HL-60/S4 (cell line): ENCODE measurements around the gene RFX7.
"Not testable (repeated sequence)": the region's sequence is repeated elsewhere in the genome, so short reads cannot be mapped to it uniquely, and the experiment has no call there.

Experiments used
- in situ Hi-C: fragments of 300-500 bp; cut with MboI; formaldehyde crosslinking; loops from 2 replicates; pipeline ENCODE4 v1.14.3; 2022; ENCODE audit warnings: low sequenced_read_pairs

The RFX7 gene

DNA sequence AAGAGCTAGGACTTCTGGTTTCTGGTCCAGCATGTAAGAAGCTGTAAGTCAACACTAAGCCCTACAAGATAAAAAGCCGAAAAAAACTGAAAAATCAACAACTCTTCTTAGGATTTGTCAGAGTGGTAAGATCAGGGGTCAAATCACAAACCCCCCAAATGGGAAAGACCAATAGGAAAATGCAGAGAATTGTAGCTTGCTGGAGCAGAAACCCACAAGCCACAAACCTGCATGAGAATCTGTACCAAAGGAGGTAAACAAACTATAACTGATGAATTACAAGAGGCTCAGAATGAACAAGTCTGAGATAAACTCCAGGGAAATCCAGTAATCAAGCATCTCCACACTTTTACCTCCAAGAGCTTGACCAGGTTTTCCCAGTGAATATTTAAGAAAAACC is 36.0 kb downstream of the RFX7 start:
- in situ Hi-C loops = no loop called here

DNA sequence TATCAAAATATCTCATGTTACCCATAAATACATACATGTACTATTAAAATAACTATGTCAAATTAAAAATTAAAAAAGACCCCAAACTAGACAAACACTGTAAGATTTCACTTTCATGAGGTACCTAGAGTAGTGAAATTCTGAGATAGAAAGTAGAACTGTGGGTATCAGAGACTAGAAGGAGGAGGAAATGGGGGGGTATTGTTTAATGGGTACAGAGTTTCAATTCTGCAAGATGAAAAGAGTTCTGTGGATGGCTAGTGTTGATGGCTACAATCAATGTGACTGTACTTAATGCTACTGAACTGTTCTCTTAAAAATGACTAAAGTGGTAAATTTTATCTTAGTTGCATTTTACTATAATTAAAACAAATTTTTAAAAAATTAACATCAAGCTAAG is 36.6 kb downstream of the RFX7 start:
- in situ Hi-C loops = no loop called here

DNA sequence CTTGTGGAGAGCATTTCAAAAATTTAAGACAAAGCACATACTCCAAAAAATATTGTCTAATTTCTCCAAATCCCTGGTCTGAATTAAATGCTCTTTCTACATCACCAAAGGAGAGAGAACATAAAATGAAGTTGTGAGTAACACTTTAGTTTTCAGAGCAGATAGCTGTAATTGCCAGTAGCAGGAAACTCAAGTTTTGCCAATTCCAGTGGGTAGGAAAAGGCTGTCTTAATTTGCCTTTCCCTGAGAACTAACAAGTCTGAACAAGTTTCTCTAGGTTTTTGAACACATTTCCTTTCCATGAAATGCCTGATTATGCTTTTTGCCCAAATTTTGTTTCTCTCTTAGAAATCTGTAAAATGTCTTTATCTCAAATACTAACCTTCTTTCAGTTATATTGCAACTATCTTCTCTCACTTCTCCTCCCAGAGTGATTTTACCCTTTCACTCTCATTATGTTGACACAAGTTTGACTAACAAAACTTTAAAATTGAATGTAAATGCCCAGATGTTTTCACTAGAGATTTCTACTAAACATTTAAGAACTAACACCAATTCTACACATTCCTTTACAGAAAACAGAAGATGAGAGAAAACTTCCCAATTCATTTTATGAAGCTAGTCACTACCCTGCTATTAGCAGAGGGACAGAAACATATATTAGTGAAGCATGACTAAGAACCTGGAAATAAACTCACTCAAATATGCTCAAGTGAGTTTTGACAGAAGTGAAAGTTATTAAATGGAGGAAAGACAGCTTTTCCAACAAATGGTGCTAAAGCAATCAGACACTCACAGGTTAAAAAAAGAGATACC is 38.4 kb downstream of the RFX7 start:
- in situ Hi-C loops = no loop called here

DNA sequence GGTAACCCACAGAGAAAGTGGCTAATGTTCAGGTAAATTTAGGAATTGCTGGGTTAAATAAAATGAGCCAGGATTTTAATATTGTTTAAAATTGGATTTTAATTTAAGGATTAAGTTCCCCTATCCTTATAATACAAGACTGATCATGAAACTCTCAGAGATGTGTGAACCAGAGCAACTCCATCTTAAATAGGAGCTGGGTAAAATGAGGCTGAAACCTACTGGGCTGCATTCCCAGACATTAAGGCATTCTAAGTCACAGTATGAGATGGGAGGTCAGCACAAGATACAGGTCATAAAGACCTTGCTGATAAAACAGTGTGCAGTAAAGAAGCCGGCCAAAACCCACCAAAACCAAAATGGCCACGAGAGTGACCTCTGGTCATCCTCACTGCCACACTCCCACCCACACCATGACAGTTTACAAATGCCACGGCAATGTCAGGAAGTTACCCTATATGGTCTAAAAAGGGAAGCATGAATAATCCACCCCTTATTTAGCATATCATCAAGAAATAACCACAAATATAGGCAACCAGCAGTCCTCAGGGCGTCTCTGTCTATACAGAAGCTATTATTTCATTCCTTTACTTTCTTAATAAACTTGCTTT is 40.3 kb downstream of the RFX7 start:
- in situ Hi-C loops = not testable (repeated sequence)

DNA sequence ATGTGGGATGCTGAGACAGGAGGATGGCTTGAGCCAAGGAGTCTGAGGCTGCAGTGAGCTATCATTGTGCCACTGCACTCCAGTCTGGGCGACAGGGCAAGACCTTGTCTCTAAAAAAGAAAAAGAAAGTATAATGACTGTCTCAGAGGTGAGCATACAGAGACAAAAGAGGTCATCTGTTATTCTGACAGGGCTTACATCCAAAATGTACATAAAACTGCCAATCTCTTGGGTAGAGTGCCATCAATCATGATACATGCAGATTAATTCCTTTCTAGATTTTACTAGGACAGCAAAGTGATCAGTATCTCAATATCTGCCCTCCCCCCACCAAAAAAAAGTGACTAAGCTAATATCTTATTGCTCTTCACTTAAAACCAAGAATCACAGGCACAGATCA is 41.0 kb downstream of the RFX7 start:
- in situ Hi-C loops = no loop called here

DNA sequence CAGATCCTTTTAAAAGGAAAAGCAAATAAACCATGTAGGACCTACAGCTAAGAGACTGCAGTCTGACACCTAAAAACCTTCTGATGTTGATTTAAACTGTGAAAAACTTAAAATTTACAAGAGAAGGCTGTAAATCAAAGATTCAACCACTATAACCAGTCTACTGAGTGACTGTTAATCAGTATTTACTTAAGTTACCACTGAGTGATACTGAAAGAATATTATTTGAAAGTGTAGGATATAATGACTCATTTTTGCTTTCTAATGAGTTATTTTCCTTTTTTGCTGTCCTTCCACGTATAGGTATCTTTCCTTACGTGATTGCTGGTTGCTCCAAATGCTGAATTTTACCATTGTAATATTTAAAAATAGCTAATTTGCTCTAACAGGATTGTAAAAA is 44.6 kb downstream of the RFX7 start:
- in situ Hi-C loops = no loop called here

DNA sequence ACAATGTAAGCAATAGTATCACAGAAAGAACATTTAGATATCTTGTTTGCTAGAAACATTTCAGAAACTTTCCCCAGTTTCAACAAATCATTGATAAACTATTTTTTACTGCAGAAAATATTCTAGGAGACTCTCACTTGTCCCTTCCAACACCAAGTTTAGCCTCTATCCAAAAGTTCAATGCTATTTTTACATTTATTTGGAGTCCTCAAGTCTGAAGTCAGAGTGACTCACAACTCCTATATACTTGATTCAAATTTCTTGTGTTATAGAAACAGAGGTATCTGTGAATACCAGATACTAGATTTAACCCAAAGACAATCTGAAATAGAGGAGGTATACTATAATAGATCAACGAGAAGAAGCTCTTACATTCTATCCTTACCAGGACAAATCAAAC is 49.6 kb downstream of the RFX7 start:
- in situ Hi-C loops = no loop called here

DNA sequence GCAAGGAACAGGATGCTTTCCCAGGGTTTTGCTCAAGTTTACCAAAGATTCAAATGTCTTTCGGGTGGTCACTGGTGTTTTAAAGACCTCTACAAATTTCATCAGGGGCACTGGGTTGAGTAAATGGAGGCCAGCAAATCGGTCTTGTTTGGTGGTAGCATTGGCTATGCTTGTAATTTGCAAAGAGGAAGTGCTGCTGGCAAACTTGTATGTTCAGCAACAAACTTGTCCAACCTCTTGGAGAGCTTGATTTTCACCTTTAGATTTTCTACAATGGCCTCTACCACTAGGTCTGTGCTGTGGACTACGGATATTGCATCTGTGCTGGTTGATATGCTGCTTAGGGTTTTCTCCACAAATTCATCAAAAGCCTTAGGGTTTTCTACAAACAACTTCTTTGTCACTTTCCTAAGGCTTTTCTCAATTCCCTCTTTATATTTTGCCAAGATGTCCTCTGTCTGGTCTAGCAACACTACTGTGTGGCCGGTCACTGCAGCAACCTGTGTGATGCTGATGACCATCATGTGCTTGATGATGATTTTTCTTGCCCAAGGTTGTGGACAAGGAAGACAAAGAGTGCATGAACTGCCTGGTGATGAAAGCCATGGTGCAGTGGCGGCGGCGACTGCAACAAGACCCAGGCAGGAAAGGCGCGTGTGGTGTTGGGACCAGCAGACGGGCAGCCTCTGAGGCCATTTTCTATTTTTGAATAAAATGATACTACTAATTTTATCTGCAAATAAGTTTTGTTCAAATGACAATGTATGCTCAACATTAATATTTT is 50.8 kb downstream of the RFX7 start:
- in situ Hi-C loops = no loop called here

DNA sequence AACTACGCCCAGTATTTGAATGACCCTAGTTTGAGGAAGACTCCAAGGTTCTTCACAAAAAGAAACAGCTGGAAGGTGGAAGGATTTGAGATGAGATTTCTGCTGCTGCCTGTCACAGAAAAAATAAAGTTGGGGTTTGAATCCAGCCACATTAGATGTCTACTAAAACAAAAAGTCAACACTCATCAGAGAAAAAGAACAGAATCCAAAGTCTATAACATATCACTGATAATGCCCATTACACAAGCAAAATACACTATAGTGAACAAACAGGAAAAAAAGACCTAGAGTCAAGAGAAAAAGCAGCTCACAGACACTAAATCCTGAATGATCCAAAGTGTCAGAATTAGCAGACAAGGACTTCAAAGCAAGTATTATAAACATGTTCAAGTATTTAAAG is 56.0 kb downstream of the RFX7 start:
- in situ Hi-C loops = no loop called here

DNA sequence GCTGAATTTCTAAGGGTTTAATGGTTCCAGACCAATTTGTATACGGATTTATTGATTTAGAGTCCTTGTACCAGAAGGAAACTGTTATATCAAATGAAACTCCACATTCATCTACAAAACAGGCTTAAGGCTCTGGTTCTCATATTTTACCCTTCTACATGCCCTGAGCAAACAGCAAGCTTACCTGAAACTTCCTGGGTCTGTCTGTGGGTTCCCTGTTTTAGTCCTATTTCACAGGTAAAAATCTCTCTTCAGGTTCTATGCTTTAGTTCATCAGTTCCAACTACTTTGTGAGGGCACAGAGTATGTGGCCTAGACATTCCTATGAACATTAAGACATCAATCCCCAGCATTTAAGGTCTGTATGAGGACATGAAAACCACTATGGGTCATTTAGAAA is 57.7 kb downstream of the RFX7 start:
- in situ Hi-C loops = no loop called here

DNA sequence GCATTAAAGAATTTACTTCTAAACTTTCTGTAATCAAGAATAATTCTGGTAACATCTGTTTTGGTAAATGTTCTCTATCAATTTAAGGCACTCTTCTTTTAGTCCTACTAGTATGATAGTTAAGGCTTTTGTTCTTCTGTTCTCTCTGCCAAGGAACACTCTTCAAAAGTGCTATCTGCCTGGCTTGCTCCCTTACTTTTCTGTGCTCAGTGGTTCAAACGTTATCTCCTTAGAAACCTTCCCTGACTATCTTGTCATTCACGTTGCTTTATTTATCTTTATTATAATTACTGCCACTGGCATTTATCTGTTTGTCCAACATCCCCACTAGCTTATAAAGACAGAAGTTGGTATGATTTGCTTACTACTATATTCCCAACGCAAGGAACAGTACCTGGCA is 59.2 kb downstream of the RFX7 start:
- in situ Hi-C loops = no loop called here

DNA sequence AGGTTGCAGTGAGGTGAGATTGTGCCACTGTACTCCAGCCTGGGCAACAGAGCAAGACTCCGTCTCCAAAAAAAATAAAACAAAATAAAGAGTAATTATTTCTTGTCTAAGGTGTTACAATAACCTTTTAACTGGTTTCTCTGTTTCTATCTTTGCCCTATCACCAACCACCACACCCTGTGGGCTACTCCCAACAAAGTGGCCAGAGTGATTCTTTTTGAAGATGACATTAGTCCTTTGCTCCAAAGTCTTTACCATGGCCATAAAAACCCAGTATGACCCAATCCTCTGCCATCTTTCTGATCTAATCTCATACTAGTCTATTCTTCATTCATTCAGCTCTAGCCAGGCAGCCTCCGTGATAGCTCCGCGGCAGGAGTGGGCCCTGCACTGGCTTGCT is 62.8 kb downstream of the RFX7 start:
- in situ Hi-C loops = no loop called here

DNA sequence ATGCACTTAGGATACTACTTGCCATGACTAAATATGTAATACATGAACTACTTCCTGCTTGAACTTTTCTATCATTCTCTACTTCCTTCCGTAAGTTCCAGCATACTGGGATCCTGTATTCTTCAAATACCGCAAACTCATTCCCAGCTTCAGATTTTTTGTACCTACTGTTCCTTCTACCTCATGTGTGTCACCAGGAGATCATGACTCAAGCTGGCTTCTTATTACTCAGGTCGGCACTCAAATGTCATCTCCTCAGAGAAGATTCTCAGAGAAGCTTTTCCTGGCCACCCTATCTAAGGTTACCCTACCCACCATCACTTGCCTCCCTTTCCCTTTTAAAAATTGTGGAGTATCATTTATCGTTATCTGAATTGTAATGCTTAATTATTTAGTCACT is 66.7 kb downstream of the RFX7 start:
- in situ Hi-C loops = no loop called here

DNA sequence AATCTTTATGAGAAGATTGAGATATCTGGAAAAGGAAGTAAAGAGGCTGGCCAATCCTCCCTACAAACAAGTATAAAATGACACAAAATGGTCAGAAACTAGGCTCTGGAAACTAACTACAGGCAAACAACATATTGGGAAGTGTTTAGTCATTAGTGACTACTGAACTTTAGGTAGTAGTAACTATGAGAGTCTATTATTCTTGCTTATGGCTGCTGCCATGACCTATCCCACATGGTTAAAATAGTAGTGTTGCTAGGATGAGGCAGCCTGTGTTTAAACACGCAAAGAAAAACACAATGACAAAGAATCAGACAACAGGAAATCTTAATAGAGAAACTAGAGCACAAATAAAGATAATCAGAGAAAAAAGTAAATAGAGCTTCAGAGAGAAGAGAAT is 67.9 kb downstream of the RFX7 start:
- in situ Hi-C loops = no loop called here

DNA sequence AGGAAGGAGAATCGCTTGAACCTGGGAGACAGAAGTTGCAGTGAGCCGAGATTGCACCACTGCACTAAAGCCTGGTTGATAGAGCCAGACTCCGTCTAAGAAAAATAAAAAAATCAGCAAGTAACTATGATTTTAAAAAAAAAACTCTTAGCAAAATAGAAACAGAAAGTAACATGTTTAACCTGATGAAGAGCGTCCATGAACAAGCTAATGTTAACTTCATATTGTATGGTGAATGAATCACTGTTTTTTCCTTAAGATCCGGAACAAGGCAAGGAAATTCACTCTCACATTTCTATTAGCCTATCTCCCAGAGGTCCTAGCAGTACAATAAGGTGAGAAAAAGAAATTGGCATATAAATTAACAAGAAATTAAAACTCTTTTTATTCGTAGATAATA is 69.0 kb downstream of the RFX7 start:
- in situ Hi-C loops = no loop called here

DNA sequence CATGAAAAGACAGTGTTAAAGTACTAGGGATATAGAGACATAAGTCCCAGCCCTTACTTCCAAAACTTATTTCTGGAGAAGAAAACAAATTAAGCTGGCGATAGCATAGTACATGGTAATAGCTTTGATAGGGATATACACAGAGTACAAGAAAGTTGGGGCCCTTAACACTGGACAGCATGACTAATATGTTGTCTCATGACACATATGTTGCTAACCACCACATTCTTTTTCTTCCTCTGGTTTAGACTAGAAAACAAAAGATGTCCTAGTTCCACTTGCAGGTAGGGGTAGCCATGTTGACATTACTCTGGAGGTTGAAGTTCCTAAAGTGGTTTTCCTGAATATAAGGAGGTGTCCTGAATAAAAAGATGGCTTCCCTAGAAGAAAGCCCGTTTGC is 75.3 kb downstream of the RFX7 start:
- in situ Hi-C loops = no loop called here

DNA sequence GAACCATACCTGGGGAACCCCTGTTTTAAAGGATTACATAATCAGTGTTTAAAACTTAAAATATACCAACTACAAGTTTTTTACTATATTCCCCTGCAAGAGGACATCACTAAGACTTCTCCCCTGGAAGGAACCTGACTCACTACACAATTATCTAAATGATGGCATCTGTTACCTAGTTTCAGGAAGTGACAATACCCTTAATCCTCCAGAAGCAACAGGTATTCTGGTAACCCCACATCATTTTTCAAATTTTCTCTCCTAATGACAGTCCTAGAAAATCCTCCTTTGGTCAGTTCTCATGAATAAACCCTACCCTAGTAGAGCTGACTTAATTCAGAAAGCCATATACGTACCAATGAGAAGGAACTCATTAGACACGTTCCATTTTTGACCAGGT is 78.4 kb downstream of the RFX7 start:
- in situ Hi-C loops = no loop called here

DNA sequence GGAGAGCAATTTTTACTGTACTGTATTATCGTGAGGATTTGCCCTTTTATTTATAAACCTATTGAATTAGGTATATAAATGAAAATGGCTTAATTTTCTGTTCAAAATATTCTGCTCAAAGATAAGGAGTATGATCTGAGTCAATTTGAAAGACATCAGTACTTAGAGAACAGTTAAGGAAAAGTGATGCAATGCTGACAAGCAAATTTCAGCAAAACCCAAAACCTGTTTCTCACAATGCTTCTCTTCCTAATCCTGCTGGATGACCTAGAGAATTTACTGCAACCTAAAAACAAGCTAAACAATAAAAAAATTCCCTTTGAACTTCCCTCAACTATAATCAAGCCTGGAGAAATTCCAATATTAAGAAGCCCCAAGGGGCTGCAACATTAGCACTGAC is 82.7 kb downstream of the RFX7 start:
- in situ Hi-C loops = no loop called here

DNA sequence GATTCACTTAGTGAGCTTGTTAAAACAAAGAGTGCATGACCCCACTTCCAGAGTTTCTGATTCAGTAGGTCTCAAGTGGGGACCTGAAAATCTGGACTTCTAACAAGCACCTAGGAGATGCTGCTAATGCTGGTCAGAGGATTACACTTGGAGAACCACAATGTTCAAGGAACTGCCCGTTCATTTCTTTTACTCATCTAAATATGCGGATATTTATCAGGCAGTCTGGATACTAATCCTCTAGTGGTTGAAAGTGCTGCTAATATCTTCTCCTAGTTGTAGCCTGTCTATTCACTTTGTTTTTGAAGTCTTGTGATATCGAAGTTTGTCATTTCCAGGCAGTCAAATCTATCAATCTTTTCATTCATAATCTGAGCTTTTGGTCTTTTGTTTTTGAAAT is 86.8 kb downstream of the RFX7 start:
- in situ Hi-C loops = no loop called here

DNA sequence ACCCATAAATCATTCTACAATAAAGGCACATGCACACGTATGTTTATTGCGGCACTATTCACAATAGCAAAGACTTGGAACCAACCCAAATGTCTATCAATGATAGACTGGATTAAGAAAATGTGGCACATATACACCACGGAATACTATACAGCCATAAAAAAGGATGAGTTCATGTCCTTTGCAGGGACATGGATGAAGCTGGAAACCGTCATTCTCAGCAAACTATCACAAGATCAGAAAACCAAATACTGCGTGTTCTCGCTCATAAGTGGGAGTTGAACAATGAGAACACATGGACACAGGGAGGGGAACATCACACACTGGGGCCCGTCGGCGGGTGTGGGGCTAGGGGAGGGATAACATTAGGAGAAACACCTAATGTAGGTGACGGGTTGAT is 88.4 kb downstream of the RFX7 start:
- in situ Hi-C loops = not testable (repeated sequence)

DNA sequence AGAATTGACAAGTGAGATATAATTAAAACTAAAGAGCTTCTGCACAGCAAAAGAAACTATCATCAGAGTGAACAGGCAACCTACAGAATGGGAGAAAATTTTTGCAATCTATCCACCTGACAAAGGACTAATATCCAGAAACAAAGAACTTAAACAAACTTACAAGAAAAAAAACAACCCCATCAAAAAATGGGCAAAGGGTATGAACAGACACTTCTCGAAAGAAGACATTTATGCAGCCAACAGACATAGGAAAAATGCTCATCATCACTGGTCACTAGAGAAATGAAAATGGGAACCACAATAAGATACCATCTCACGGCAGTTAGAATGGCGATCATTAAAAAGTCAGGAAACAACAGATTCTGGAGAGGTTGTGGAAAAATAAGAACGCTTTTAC is 88.9 kb downstream of the RFX7 start:
- in situ Hi-C loops = not testable (repeated sequence)

DNA sequence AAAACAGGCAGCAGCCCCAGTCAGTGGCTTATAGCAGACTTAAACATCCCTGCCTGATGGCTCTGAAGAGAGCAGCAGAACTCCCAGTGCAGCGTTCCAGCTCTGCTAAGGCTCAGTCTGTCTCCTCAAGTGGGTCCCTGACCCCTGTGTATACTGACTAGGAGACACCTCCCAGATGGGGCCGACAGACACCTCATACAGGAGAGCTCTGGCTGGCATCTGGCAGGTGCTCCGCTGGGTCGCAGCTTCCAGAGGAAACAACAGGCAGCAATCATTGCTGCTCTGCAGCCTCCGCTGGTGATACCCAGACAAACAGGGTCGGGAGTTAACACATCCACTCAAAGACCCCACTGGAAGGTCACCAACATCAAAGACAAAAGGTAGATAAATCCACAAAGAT is 93.5 kb downstream of the RFX7 start:
- in situ Hi-C loops = no loop called here
